Activated CD8-positive, alpha-beta T cell treated with anti-CD3 and anti-CD28 coated beads, Interleukin-2, amount 10 ng/mL, durations not matched to agents 7 days and 5 days (primary cell): ENCODE results near the gene LRRC28. TPM values are rescaled to one million over a fixed set of nuclear protein-coding genes. Genes with fewer than 3 reads are reported as not detected.

Experiments
- ATAC-seq: fragments of 150-1000 bp; cut with Tn5 transposase; one replicate; pipeline ENCODE4 v1.10.0; 2021; ENCODE audit warnings: moderate library complexity
- CTCF ChIA-PET: fragments of 350-600 bp; sonication (Branson Sonifier 250); formaldehyde crosslinking; loops from one replicate; lab custom pipeline; 2021; ENCODE audit warnings: antibody characterized with exemption; lab: Charles Lee
- POLR2A ChIA-PET: fragments of 350-600 bp; sonication (Branson Sonifier 250); formaldehyde crosslinking; loops from one replicate; lab custom pipeline; 2021; ENCODE audit warnings: antibody characterized with exemption; lab: Charles Lee
- DNase-seq: peaks from one replicate; pipeline ENCODE4 v3.0.0-alpha.2; 2020
- H3K27ac Mint-ChIP-seq: one replicate; pipeline ENCODE4 v1.8.0; 2021; ENCODE audit warnings: mild to moderate bottlenecking, mixed read lengths
- H3K27me3 Mint-ChIP-seq: one replicate; pipeline ENCODE4 v1.8.0; 2021; ENCODE audit warnings: low read depth, mixed read lengths
- H3K36me3 Mint-ChIP-seq: one replicate; pipeline ENCODE4 v1.8.0; 2021; ENCODE audit warnings: low read depth, mixed read lengths
- H3K4me1 Mint-ChIP-seq: one replicate; pipeline ENCODE4 v1.8.0; 2021; ENCODE audit warnings: low read depth, mixed read lengths
- H3K4me3 Mint-ChIP-seq: one replicate; pipeline ENCODE4 v1.8.0; 2021; ENCODE audit warnings: mild to moderate bottlenecking, mixed read lengths
- H3K9me3 Mint-ChIP-seq: one replicate; pipeline ENCODE4 v1.8.0; 2022; ENCODE audit warnings: mixed read lengths; ENCODE audit not compliant: insufficient read depth
- total RNA-seq, 2 experiments: library from RNA; stranded (reverse); gene quantifications; one replicate each; pipeline ENCODE4 v1.2.3, GENCODE V29; 2021

The LRRC28 gene
- 10 to 100 TPM; 18.3 to 19.3 TPM for total RNA-seq

DNA sequence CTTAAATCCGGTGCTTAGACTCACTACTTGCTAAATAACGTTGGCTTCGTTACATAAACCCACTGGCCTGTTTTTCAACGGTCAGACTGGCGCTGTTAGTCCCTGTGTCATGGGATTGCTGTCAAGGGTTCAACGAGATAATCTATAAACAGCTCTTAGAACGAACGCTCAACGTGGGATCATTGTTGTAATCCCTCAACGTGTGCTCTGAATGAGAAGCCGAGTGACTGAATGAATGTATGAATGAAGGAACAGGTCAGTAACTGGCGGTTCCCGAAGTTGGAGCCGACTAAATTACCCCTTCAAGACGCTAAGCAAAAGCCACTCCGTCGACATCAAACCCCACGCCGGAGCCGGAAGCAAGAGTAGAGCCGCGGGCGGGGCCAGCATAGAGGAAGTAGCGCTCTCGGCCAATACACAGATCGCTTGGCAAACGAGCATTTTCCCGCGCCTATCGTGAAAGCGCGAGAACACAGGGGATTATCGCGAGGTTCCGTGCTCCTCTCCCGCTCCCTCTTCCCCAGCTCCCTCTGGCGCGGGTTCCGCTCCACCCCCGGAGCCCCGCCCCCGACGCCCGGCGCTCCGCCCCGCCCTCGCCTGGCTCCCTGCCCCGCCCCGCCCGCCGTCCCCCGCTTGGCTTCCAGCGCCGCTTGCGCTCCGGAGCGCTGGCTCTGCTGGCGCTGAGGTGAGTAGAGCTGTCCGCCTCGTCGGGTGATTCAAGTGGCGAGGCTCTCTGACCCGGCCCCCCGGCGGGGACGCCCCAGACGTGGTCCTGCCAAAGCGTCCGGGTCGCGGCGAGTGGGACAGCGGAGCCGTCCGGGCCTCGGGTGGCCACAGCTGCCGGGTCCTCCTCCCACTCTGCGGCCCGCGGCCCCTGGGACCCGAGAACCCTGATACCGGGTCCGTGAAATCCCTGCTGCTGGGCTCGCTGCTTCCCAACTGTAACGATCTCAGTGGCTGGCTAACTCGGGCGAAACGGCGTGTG is at the start of gene LRRC28:
TSS of gene LRRC28 (plus strand) at position 625 of the 985 bp plus-strand sequence. CDS start 4,477 bp downstream, outside the sequence.
- peaks cover 5% of the 10 kb centered on the region for H3K27me3 Mint-ChIP-seq
- H3K36me3 Mint-ChIP-seq, result peaks cover 6% of the 10 kb centered on the region
- peak within 1 kb of the TSS; percentile 91 for H3K27ac Mint-ChIP-seq
- ATAC-seq (peak; percentile 99), DNase-seq (peak; percentile 99)
- ChIA-PET POLR2A (interaction anchor here (0.5 to 1.4 kb wide), 8 partner anchors 8 to 482 kb away, joined by 3 to 6 read pairs (median 3); partner anchors contain the start of gene LYSMD4), CTCF (interaction anchor here (0.8 to 5.1 kb wide), 7 partner anchors 22 to 476 kb away, joined by 3 to 31 read pairs (median 3); no protein-coding TSS in a partner anchor)
- peaks cover 24% of the 10 kb centered on the region for H3K4me1 Mint-ChIP-seq
- H3K4me3 Mint-ChIP-seq, result peak within 1 kb of the TSS; percentile 87
- H3K9me3 Mint-ChIP-seq, result no peaks in the 10 kb centered on the region

DNA sequence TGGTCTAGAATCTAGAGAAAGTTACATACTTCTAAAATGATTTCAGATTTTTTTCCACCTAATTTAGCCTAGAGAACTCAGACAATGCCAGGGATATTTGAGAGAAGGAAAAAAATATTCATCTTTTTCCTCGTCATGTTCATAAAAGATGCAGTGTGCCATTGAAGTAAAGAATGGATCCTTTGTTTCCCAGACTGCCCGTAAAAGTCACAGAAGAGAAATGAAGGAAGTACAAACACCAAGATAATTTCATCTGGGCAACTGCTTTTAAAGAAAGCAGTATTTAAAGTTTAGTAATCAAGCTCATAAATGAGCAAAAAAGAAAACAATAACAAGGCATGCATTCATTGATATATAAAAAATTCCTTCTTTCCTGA is 49.1 kb upstream of the LRRC28 start:
- Mint-ChIP-seq H3K27ac (no peak overlapping the region), H3K36me3 (no peaks in the 10 kb centered on the region), H3K4me3 (no peak overlapping the region), H3K4me1 (no peaks in the 10 kb centered on the region), H3K27me3 (peaks cover 22% of the 10 kb centered on the region), H3K9me3 (no peaks in the 10 kb centered on the region)
- CTCF ChIA-PET, result interaction anchor here (1.0 to 1.8 kb wide), 3 partner anchors 11 to 502 kb away, joined by 3 to 7 read pairs (median 6); partner anchors contain the start of gene SYNM
- ATAC-seq (no peak), DNase-seq (no peak)
- POLR2A ChIA-PET, result no interaction called here

DNA sequence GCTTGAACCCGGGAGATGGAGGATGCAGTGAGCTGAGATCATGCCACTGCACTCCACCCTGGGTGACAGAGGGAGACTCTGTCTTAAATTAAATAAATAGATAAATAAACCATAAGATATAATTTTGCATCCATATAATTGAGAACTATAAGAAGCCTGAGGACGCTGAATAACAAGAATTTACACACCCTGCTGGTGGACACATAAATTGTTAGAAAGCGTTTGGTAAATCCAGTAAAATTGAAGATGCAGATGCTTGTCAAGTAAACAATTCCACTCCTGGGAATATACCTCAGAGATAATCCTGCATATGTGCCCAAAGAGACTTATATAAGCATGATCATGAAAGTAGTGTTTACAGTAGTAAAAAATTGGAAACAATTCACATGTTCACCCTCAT is 43.6 kb upstream of the LRRC28 start:
- CTCF ChIA-PET, result interaction anchor here (0.8 to 0.9 kb wide), 2 partner anchors 105 to 1391 kb away, joined by 3 read pairs; no protein-coding TSS in a partner anchor
- ATAC-seq (no peak), DNase-seq (no peak)
- H3K4me1 Mint-ChIP-seq, result no peaks in the 10 kb centered on the region
- H3K9me3 Mint-ChIP-seq, result no peaks in the 10 kb centered on the region
- H3K27me3 Mint-ChIP-seq, result peaks cover 24% of the 10 kb centered on the region
- H3K36me3 Mint-ChIP-seq, result no peaks in the 10 kb centered on the region
- H3K4me3 Mint-ChIP-seq, result no peak overlapping the region
- H3K27ac Mint-ChIP-seq, result no peak overlapping the region
- POLR2A ChIA-PET, result no interaction called here

DNA sequence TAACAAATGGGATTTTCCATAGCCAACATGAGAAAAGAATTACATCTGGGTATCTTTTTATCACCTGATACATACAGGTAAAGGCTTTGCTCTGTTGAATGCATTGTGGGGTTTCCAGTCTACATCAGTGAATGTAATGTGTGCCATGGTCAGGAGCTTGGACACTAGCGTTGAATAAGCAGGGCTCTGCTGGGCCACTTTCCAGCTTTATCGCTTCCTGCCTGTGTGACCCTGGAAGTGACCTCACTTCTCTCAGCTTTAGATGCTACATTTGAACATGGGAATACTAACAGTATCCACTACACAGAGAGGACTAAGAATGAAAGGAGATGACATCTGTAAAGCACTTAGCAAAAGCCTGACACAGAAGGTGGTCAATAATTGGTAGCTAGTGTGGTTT is 42.0 kb upstream of the LRRC28 start:
- no peak overlapping the region for H3K4me3 Mint-ChIP-seq
- CTCF ChIA-PET, result interaction anchor here (1.3 to 1.5 kb wide), 2 partner anchors 104 to 108 kb away, joined by 6 read pairs; no protein-coding TSS in a partner anchor

DNA sequence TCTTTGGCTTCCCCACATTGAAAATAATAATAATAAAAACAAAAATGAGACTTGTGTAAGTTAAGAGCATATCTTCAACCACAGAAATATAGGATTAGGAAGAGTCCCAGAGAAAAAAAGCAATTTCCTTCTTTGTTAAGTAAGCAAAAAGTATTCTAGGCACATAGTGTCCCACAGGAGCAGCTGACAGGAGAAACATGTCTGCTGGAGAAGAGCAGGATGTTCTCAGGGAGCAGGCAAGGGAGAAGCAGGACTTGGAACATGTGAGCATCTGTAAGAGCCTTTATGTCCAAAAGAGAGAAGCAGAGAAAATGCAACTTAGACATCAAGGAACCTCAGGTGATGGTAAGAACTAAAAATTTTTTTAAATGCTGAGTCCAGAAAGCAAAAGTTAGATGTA is 40.9 kb upstream of the LRRC28 start:
- ATAC-seq (no peak), DNase-seq (no peak)
- CTCF ChIA-PET, result interaction anchor here (0.7 to 1.6 kb wide), 3 partner anchors 50 to 108 kb away, joined by 3 to 5 read pairs (median 3); partner anchors contain the start of gene SYNM
- POLR2A ChIA-PET, result no interaction called here
- peaks cover 9% of the 10 kb centered on the region for H3K27me3 Mint-ChIP-seq
- no peaks in the 10 kb centered on the region for H3K36me3 Mint-ChIP-seq
- no peaks in the 10 kb centered on the region for H3K4me1 Mint-ChIP-seq
- no peaks in the 10 kb centered on the region for H3K9me3 Mint-ChIP-seq
- H3K4me3 Mint-ChIP-seq, result no peak overlapping the region
- H3K27ac Mint-ChIP-seq, result no peak overlapping the region

More for the DNA sequence above, 42.0 kb upstream of the LRRC28 start:
- no peak for DNase-seq
- Mint-ChIP-seq H3K27me3 (peaks cover 13% of the 10 kb centered on the region), H3K27ac (no peak overlapping the region), H3K9me3 (no peaks in the 10 kb centered on the region), H3K4me1 (no peaks in the 10 kb centered on the region), H3K36me3 (no peaks in the 10 kb centered on the region)
- ATAC-seq, result no peak
- POLR2A ChIA-PET, result no interaction called here

DNA sequence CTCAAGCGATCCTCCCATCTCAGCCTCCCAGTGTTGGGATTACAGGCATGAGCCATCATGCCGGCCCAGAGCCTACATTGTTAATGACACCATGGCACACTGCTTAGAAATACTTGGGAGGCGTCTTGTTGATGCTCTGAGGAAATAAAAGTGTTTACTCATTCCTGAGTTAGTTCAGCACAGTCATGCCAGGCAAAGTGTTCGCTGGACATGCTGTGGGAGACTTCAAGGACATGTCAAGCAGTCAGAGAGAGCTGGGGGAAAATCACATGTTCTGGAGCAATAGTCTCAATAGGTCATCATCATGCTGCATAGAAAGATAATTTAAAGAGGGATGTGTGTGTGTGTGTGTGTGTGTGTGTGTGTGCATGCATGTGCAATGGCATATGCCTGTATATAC is 39.4 kb upstream of the LRRC28 start:
- Mint-ChIP-seq H3K27ac (no peak overlapping the region), H3K4me3 (no peak overlapping the region), H3K4me1 (no peaks in the 10 kb centered on the region), H3K27me3 (peaks cover 4% of the 10 kb centered on the region), H3K9me3 (no peaks in the 10 kb centered on the region), H3K36me3 (no peaks in the 10 kb centered on the region)
- ChIA-PET POLR2A (interaction anchor here (0.8 kb wide), 1 partner anchor 9 kb away, joined by 3 read pairs; no protein-coding TSS in a partner anchor), CTCF (no interaction called here)
- ATAC-seq, result no peak
- no peak for DNase-seq

DNA sequence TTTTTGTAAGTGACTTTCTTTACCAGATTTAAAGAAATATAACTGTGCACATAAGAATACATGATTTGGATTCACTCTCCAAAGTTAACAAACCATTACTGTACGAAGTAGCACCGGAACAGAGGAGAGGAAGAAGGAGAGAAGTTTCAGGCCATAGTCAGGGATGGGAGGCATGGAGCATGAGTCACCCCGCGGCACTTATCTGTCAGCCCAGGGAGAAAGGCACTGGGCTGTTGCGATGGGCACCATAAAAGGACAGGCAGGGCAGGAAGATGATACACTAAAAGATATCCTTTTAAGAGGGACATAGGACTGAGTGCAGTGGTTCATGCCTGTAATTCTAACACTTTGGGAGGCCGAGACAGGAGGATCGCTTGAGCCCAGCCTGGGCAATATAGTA is 38.9 kb upstream of the LRRC28 start:
- ATAC-seq, result no peak
- ChIA-PET CTCF (interaction anchor here (1.4 to 1.9 kb wide), 3 partner anchors 11 to 114 kb away, joined by 7 to 9 read pairs (median 8); partner anchors contain the start of gene SYNM), POLR2A (no interaction called here)
- H3K9me3 Mint-ChIP-seq, result no peaks in the 10 kb centered on the region
- peaks cover 4% of the 10 kb centered on the region for H3K27me3 Mint-ChIP-seq
- no peak for DNase-seq
- H3K27ac Mint-ChIP-seq, result no peak overlapping the region
- H3K4me3 Mint-ChIP-seq, result no peak overlapping the region
- no peaks in the 10 kb centered on the region for H3K4me1 Mint-ChIP-seq
- no peaks in the 10 kb centered on the region for H3K36me3 Mint-ChIP-seq

DNA sequence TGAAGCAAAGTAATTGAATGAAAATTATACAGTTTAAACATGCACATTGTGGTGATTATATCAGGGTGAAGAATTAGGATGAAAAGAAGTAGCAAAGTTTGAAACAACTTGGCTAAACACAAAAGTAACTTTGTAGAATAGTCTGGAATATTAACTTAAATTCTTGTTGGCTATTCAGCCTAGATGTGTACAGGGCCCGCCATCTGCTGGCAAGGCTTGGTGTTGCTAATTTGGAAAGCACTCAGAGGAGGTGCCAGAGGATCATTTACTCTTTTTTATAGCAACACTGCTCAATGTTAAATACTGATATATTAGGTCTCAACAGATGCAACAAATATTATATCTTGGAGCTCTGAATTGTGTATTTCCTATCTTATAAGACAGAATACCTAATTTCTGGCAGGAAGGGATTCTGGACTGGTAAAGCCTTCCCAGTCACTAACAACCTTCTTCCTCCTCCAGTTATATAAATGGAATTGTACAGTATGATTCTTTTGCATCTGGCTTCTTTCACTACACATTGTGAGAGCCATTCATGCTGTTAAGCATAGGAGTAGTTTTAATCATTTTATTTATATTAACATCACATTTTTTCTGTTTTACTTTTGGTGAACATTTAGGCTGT is 38.0 kb upstream of the LRRC28 start:
- POLR2A ChIA-PET, result no interaction called here
- Mint-ChIP-seq H3K4me1 (no peaks in the 10 kb centered on the region), H3K27ac (no peak overlapping the region), H3K4me3 (no peak overlapping the region), H3K36me3 (no peaks in the 10 kb centered on the region), H3K9me3 (no peaks in the 10 kb centered on the region), H3K27me3 (peaks cover 4% of the 10 kb centered on the region)
- ATAC-seq, result peak; percentile 84
- CTCF ChIA-PET, result interaction anchor here (1.0 to 1.9 kb wide), 7 partner anchors 10 to 125 kb away, joined by 3 to 9 read pairs (median 6); partner anchors contain the start of gene SYNM
- peak; percentile 75 for DNase-seq

DNA sequence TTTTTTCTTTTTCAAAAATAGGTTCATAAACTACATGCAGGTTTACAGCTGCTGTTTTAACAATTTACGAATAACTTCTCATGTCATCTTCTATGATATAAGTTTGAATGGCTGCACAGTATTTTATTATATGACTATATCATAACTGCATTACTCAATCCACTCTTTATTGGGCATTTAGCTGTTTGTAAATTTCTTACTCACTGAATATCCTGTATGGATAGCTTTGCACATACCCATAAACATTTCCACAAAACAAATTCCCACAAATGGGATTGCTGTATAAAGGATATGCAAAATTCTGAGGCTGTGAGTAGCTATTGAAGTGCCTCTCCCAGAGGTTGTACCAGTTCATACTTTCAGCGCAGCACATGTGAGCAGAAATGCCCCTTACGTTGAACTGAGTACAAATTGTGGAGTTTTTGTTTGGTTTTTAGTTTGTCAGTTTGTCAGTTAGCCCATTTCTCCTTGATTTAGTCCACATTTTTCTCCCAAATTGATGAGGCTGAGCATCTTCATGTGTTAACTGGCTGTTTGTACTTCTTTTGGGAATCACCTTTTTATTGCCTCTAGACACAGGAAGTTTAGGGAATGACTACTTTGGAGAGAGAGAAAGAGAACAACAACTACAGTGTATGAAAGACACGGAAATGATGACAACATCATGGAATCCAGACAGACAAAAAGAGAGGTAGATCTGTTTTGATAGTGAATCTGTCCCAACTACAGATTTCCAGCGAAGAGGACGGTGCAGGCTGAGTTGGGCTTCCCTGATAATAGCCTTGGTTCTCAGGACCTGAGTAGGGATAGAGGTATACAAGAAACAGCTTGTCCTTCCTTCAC is 26.7 kb upstream of the LRRC28 start:
- H3K36me3 Mint-ChIP-seq, result no peaks in the 10 kb centered on the region
- no peak overlapping the region for H3K27ac Mint-ChIP-seq
- DNase-seq, result no peak
- no peak overlapping the region for H3K4me3 Mint-ChIP-seq
- H3K9me3 Mint-ChIP-seq, result no peaks in the 10 kb centered on the region
- ATAC-seq, result no peak
- POLR2A ChIA-PET, result no interaction called here
- H3K27me3 Mint-ChIP-seq, result peaks cover 4% of the 10 kb centered on the region
- H3K4me1 Mint-ChIP-seq, result no peaks in the 10 kb centered on the region
- CTCF ChIA-PET, result interaction anchor here (2.2 kb wide), 1 partner anchor 11 kb away, joined by 8 read pairs; no protein-coding TSS in a partner anchor

DNA sequence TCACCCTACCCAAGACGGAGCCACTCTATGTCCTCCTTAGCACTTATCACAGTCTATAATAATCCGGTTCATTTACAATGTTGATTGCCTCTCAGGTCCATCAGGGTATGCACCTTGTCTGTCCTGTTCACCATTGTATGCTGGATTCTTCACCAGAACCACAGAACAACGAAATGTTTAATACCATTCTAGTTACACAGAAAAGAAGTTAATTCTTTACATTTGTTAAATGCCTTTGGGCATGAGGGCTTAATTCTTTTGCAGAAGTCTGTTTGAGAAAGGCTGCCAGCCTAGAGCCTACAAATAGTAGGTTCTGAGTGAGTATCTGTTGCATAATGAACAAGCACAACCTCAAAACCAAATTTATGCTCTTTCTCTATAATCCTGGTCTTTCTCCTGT is 24.5 kb upstream of the LRRC28 start:
- Mint-ChIP-seq H3K27me3 (peaks cover 4% of the 10 kb centered on the region), H3K9me3 (no peaks in the 10 kb centered on the region), H3K4me1 (no peaks in the 10 kb centered on the region), H3K27ac (no peak overlapping the region), H3K4me3 (no peak overlapping the region), H3K36me3 (no peaks in the 10 kb centered on the region)
- ATAC-seq (no peak), DNase-seq (no peak)
- POLR2A ChIA-PET, result no interaction called here
- CTCF ChIA-PET, result no interaction called here
